ENCODE measurements around the gene JAM2. TPM values are rescaled to one million over a fixed set of nuclear protein-coding genes. Genes with fewer than 3 reads are reported as not detected.

JAM2 gene
- total RNA-seq, 1 experiment from 2014 or later = 2.6 TPM

GRCh38 chr21:25649146-25649545 is 10.1 kb downstream of the JAM2 start:
- H3K27me3 Mint-ChIP-seq (ENCODE audit: low read depth) = no peaks in the 10 kb centered on the region
- Histone ChIP-seq H3K56ac (ENCODE audit: insufficient read length, low read depth, low read length) (no peak overlapping the region), H2BK12ac (ENCODE audit: insufficient read length, low read depth, low read length) (no peak overlapping the region), H3K79me2 (ENCODE audit: insufficient read depth, low read length) (no peaks in the 10 kb centered on the region), H2AFZ (ENCODE audit: low read length) (no peak overlapping the region), H3K18ac (ENCODE audit: insufficient read length, low read depth, low read length) (no peak overlapping the region), H3K23me2 (ENCODE audit: insufficient read length, low read depth, low read length, poor library complexity, severe bottlenecking) (no peaks in the 10 kb centered on the region), H3K9me3 (ENCODE audit: control insufficient read depth, low read depth, low read length) (no peaks in the 10 kb centered on the region), H2BK15ac (ENCODE audit: low read depth, low read length) (no peak overlapping the region), H2AK5ac (ENCODE audit: insufficient read length, low read length) (no peak overlapping the region), H3K14ac (ENCODE audit: insufficient read depth, low read length) (no peak overlapping the region), H3K23ac (ENCODE audit: insufficient read length, low read depth, low read length) (no peak overlapping the region), H3K27me3 (ENCODE audit: insufficient read depth, low read length) (no peaks in the 10 kb centered on the region), H4K20me1 (ENCODE audit: control insufficient read depth, insufficient read depth, insufficient read length) (no peaks in the 10 kb centered on the region), H3K4me1 (ENCODE audit: insufficient read depth, low read length) (no peaks in the 10 kb centered on the region), H2BK20ac (ENCODE audit: low read depth, low read length, poor library complexity, severe bottlenecking) (no peak overlapping the region), H3K27ac (ENCODE audit: insufficient read length, low read depth, low read length) (no peak overlapping the region), H4K91ac (ENCODE audit: insufficient read length, low read depth, low read length) (no peak overlapping the region), H2BK5ac (ENCODE audit: insufficient read length, low read length) (no peak overlapping the region), H3T11ph (ENCODE audit: low read length) (no peak overlapping the region), H2BK120ac (ENCODE audit: low read depth, low read length, poor library complexity, severe bottlenecking) (no peak overlapping the region), H4K8ac (replicated peaks; ENCODE audit: insufficient read length, low read depth, low read length) (no peak overlapping the region), H3K79me1 (ENCODE audit: insufficient read depth, low read depth, low read length, poor library complexity, severe bottlenecking) (no peaks in the 10 kb centered on the region), H3K4ac (ENCODE audit: low read depth, low read length) (no peak overlapping the region), H4K5ac (ENCODE audit: insufficient read length, low read depth, low read length) (no peak overlapping the region), H3K4me2 (ENCODE audit: insufficient read depth, insufficient read length, low read length) (no peak overlapping the region), H3K9ac (ENCODE audit: extremely low read depth, insufficient read length, low read length) (no peak overlapping the region)
- H3K27ac Mint-ChIP-seq = no peak overlapping the region
- H3K9me3 Mint-ChIP-seq = peaks cover 3 to 4% of the 10 kb centered on the region in 2 experiments; a peak in 2 of 5 replicates
- no peak for DNase-seq
- no peak overlapping the region for H3K4me3 Mint-ChIP-seq
- peaks cover 4 to 13% of the 10 kb centered on the region in 2 experiments for H3K4me1 Mint-ChIP-seq
- TF ChIP-seq, protein P1, sequence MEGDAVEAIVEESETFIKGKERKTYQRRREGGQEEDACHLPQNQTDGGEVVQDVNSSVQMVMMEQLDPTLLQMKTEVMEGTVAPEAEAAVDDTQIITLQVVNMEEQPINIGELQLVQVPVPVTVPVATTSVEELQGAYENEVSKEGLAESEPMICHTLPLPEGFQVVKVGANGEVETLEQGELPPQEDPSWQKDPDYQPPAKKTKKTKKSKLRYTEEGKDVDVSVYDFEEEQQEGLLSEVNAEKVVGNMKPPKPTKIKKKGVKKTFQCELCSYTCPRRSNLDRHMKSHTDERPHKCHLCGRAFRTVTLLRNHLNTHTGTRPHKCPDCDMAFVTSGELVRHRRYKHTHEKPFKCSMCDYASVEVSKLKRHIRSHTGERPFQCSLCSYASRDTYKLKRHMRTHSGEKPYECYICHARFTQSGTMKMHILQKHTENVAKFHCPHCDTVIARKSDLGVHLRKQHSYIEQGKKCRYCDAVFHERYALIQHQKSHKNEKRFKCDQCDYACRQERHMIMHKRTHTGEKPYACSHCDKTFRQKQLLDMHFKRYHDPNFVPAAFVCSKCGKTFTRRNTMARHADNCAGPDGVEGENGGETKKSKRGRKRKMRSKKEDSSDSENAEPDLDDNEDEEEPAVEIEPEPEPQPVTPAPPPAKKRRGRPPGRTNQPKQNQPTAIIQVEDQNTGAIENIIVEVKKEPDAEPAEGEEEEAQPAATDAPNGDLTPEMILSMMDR (conservative IDR thresholded peaks at IDR 0.05) = no peak
- WGBS (ENCODE audit: extremely low coverage, insufficient read length, low lambda C conversion rate) = no CpG with 5 or more reads among the region's 7 CpGs
- peaks cover 0 to 6% (median 0%) of the 10 kb centered on the region in 3 experiments; a peak in 1 of 7 replicates for H3K36me3 Mint-ChIP-seq (ENCODE audit: insufficient read depth in 1 of 3, low read depth in 3 of 3)
